SHP77 treated with DMSO at 0.1 percent for 48 hours (cell line): ENCODE results near the gene GRB10.
"Not testable (repeated sequence)": the region's sequence is repeated elsewhere in the genome, so short reads cannot be mapped to it uniquely, and the experiment has no call there.

Experiments
- DNase-seq: peaks from one replicate; lab custom pipeline; 2025; lab: John Stamatoyannopoulos, UW

Gene GRB10

DNA sequence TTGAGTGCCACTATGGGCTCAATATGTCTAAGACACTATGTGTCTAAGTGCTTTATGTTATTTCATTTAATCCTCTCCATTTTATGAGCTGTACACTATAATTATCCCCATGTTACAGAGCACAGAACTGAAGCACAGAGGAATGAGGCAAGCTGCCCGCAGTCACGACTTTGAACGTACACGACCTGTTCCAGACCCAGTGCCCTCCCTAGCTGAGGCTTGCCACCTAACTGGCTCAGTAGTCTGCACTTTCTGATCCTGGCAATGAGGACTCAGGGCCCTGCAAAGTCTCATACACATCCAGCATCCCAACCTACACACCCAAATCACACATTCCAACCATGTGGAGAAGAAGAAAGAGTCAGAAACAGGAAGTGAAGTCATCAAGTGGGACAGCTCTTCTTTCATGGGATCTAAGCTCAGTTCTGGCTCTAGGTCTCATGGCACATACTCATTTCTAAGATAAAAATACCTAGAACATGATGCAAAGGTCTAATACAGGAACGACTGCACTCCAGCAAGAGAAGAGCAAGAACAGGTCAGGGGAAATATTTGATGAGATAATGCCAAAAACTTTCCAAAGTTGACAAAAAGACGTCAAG is 175.1 kb downstream of the GRB10 start:
- no peak for DNase-seq

- DNase-seq: no peak
Measured at GRCh38 chr7:50605059-50605458, 177.6 kb downstream of the GRB10 start.

DNA sequence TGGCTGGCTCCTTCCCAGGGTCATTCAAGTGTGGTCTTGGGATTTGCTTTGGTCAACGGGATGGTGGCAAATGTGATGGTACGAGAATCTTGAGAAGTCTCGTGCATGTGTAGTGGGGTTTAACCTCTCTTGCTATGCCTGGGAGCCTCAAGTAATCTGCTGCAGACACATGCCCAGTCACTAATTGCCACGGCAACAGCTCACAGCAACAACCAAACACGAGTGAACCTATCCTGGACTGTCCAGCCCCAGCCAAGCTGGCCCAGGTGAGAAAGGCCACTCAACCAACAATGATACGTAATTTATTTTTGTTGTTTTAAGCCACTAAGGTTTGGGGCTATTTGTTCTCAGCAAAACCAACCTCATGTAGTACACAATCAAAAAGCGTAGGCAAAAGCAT is 179.4 kb downstream of the GRB10 start:
- DNase-seq: no peak

GRCh38 chr7:50599385-50599784 is 183.3 kb downstream of the GRB10 start:
- DNase-seq: no peak

GRCh38 chr7:50598460-50599343 is 184.0 kb downstream of the GRB10 start:
- no peak for DNase-seq

- no peak for DNase-seq
Measured at GRCh38 chr7:50596484-50596883, 186.2 kb downstream of the GRB10 start.

DNA sequence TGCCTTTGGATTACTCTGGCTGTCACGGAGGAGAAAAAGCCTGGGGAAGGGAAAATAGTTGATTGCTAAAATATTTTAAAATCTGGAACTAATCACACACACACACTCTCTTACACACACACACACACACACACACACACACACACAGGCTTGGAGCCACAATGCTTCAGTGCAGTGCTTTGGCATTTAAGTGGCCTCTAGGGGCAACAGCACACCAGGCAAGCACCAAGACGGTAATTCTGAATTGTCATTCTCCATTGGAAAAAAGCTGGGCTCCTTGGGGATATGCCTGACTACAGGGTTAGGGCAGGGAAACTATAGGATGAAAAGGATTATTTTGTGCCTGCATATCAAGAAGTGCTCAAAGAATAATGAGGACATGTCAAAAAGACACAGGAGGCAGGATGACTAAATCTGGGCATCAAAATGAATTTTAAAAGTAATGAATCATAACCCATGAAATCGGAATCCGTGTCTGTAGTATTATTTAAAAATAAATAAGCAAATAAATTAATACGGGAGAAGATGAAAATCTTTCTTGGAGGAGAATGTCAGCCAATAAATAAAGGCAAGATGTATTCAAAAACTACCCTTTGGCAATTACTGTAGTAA is 187.1 kb downstream of the GRB10 start:
- peak; percentile 32 for DNase-seq

DNA sequence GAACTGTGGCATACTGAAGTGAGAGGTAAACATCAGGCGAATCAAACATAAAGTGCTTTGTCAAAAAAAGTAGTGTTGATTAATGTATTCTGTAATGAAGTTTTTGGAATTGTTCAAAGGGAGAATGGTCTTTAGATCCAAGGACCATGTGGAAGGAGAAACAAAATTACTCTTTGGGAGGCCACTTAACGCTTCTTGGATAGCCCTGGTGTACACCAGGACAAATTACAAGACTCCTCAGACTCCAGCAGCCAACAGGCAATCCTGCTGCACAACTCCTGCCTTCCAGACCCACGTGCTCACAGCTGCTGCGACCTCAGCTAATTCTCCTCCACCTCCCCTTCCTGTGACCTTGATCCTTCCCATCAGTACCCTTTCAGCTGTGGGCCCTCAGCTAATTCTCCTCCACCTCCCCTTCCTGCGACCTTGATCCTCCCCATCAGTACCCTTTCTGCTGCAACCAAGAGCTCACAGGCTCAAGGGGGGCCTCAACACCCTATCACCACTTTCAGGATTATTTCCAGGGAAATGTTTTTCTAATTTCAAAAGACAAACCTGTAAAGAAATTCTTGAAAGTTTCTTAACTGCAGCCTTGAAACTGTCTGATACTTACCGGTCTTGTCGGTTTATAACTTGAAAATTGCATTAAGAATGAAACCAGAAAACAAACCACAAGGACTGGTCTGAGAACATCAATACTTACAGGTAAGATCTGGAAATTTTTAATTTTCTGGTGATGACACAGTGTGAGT is 187.8 kb downstream of the GRB10 start:
- DNase-seq: no peak

DNA sequence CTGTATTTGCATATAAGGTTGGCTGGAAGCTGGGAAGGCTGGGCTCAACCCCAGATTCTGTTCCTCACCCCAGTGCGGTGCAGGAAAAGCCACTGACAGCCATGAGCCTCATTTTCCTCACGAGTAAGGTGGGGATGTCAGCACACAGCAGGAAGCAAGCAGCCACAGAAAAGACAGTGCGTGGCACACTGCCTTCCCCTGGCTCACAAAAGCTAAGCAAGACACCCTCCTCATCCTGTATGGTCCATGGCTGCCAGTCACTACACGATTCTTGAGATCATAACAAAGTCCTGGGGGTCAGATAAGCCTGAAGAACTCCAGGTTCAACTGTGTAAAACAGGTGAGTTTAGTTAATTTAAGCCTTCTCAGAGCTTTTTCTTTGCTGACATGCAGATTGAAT is 188.6 kb downstream of the GRB10 start:
- no peak for DNase-seq

- DNase-seq: no peak
Measured at GRCh38 chr7:50592940-50593339, 189.8 kb downstream of the GRB10 start.

- DNase-seq: no peak
Measured at GRCh38 chr7:50591480-50592438, 190.9 kb downstream of the GRB10 start.

DNA sequence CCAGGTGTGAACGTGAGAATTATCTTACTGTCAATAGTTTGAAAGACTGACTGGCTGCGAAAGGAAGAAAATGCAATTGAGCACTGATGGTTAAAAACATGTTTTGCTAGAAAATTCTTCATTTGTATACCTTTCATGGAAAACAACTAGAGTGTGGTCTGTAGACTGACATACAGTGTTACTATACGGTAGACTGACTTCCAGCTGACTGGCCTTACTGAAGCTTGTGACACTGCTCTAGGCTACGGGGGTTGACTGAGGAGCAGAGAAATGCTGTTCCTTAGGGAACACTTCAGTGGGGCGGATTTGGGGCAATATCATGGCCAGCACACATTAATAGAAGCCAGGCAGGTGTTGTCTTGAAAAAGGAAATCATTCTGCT is 191.6 kb downstream of the GRB10 start:
- DNase-seq: no peak

DNA sequence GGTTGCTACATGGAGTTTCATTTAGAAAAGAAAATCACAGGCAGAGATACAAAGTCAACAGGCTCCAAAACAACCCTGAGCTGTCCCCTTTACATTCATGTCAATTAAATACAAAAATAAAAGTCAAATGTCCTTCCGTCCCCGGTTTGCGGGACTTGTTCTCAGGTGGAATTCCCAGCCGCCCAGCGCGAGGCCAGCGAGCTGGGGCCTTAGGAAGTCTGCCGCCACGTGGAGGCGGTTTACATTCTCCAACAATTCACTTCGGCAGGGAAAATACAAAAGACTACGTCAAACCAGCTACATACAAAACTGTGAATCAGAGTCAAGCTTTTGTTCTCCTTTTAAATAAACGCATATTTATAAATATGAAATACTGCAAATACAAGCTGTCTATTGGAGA is 192.2 kb downstream of the GRB10 start:
- DNase-seq: no peak

DNA sequence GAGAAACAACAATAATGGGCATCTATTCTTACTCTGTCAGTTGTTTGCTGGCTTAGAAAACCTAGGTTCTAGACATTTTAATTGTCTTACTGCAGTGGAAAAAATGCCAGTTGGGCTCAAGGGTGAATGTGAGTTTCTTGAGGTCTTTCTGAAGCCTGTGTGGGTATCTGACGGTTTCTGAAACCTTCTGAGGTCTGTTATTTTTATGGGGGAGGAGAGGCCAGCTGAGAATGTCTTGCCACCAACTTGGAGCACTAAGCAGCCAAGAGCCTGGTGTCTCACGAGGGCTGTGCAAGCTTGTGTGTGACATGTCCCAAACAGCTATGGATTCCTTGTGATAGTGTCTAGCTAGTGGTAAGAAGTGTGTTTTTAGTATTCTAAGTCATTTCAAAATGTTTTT is 193.3 kb downstream of the GRB10 start:
- no peak for DNase-seq

DNA sequence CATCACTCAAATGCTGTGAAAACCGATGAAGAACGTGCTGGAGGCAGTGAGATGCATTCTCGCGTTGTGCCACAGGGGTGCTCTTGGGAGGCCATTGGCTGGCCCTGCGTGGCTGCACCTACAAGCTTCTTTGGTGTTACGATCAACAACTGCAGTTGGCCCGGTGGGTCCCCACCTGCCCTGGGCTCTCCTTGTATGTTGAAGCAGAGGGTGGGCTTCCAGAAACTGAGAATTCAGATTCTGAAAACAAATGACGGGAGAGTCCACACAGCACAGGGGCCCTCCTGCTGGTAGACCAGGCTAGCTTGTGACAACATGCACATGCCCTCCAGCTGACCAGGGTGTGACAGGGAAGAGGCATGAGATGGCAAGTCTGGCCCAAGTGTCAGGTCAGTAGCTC is 193.8 kb downstream of the GRB10 start:
- DNase-seq: no peak

GRCh38 chr7:50587737-50588136 is 195.0 kb downstream of the GRB10 start:
- no peak for DNase-seq

GRCh38 chr7:50584793-50585408 is 197.8 kb downstream of the GRB10 start:
- DNase-seq: no peak

DNA sequence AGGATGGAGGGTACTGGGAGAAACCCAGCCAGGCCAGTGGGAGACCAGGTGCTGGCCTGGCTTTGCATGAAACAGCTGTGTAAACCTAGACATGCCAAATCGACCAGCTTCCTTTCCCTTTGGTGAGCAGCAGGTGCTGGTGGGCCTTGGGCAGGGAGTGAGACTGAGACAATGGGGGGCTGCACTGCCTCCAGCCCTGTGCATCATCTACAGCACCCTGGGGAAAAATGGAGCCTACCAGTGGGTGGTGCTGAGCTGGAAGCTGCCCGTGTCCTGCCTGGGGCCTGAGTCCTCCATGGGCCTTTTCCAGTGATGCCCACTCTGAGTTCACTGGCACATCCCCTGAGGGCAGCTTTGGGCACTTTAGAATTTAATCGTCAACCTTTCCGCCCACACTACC is 198.3 kb downstream of the GRB10 start:
- peak; percentile 36 for DNase-seq

GRCh38 chr7:50583295-50583694 is 199.4 kb downstream of the GRB10 start:
- not testable (repeated sequence) for DNase-seq

- DNase-seq: not testable (repeated sequence)
Measured at GRCh38 chr7:50582271-50582670, 200.4 kb downstream of the GRB10 start.

- not testable (repeated sequence) for DNase-seq
Measured at GRCh38 chr7:50580666-50581065, 202.0 kb downstream of the GRB10 start.
